Measurements from ENCODE around the gene CCRL2. TPM values are rescaled to one million over a fixed set of nuclear protein-coding genes. Genes with fewer than 3 reads are reported as not detected.
A peak's percentile ranks its signal among the peaks of the same experiment; 100 is the strongest.

The CCRL2 gene
- total and polyA plus RNA-seq, 2 of the 4 experiments (the other 2 are of a cell fraction): 0.29 to 0.36 TPM

DNA sequence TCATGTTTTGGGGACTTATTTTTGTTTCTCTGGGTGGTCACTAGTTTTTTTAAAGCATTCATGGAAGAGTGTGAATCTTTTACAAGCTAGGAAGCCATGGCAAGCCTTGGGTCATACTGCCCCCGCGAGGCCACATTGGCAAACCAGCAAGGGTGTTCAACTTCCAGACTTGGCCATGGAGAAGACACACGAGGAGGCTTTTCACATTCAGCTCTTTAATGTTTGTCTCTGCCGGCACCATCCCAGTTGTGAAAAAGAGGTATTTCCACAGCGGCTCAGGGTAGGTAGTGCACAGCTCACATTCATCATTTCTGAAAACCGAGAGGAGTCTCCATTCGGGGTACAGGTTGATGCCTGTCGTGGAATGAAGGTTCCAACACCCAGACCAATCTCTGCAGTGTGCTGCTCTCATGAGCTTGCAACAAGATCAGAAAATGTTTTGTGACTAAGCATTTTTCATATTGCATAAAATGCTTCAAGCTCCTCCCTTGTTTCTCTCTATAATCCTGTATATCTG is 28.6 kb upstream of the CCRL2 start:
- Histone ChIP-seq H2BK15ac (ENCODE audit: low read depth, low read length) (no peak overlapping the region), H3K9ac (ENCODE audit: low read depth, low read length) (no peak overlapping the region), H3K14ac (replicated peaks; ENCODE audit: low read depth, low read length) (no peak overlapping the region), H3K9me1 (ENCODE audit: insufficient read depth, low read length) (no peaks in the 10 kb centered on the region), H2BK5ac (ENCODE audit: low read depth, low read length, poor library complexity, severe bottlenecking) (no peak overlapping the region), H4K8ac (ENCODE audit: low read depth in 2 of 2, low read length in 2 of 2) (no peak overlapping the region), H2AFZ (replicated peaks; ENCODE audit: low read length, poor library complexity) (peak overlapping the region; percentile 2), H3K23ac (ENCODE audit: low read depth, low read length) (no peak overlapping the region), H2AK9ac (replicated peaks; ENCODE audit: low read depth, low read length, poor library complexity) (no peak overlapping the region), H3K9me3 (ENCODE audit: control insufficient read depth, insufficient read depth, low read length) (no peaks in the 10 kb centered on the region), H2AK5ac (ENCODE audit: low read depth, low read length) (no peak overlapping the region), H3K56ac (ENCODE audit: extremely low read depth, insufficient read depth, low read length) (no peak overlapping the region), H3K4me1 (ENCODE audit: control insufficient read depth, insufficient read depth, low read length) (no peaks in the 10 kb centered on the region), H3K4ac (ENCODE audit: low read depth, low read length) (no peak overlapping the region), H3K36me3 (ENCODE audit: control insufficient read depth, insufficient read depth, low read length) (no peaks in the 10 kb centered on the region), H3K4me2 (ENCODE audit: low read depth, low read length) (no peak overlapping the region), H4K20me1 (ENCODE audit: insufficient read depth, low read length) (no peaks in the 10 kb centered on the region), H4K5ac (ENCODE audit: low read depth, low read length) (no peak overlapping the region), H3K27ac (ENCODE audit: insufficient read depth, low read length) (no peak overlapping the region), H3K18ac (ENCODE audit: low read depth, low read length) (no peak overlapping the region), H2BK120ac (ENCODE audit: low read depth, low read length) (no peak overlapping the region), H4K91ac (ENCODE audit: insufficient read depth, low read depth, low read length) (no peak overlapping the region), H3K79me1 (ENCODE audit: low read depth in 1 of 2, low read length in 2 of 2) (no peaks in the 10 kb centered on the region), H2BK20ac (ENCODE audit: low read depth, low read length) (no peak overlapping the region), H3K27me3 (ENCODE audit: control insufficient read depth, insufficient read depth, low read length) (peaks cover 48% of the 10 kb centered on the region), H3K4me3 (ENCODE audit: insufficient read depth, low read depth, low read length) (no peak overlapping the region)
- in situ Hi-C loops (cut with MboI; ENCODE audit: low sequenced_read_pairs): loop anchor here (10.0 kb wide), 2 partner anchors 294 to 434 kb away; partner anchors contain the start of gene CXCR6
- peak; percentile 40 for DNase-seq
- TF ChIP-seq, protein P1, sequence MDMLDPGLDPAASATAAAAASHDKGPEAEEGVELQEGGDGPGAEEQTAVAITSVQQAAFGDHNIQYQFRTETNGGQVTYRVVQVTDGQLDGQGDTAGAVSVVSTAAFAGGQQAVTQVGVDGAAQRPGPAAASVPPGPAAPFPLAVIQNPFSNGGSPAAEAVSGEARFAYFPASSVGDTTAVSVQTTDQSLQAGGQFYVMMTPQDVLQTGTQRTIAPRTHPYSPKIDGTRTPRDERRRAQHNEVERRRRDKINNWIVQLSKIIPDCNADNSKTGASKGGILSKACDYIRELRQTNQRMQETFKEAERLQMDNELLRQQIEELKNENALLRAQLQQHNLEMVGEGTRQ (IDR thresholded peaks at IDR 0.05; ENCODE audit: low read depth, low read length): no peak
- TF ChIP-seq RCOR1 (IDR thresholded peaks at IDR 0.05; ENCODE audit: insufficient replicate concordance, low read length): no peak
- peak; percentile 61; the same call in 1 of the 2 replicates for TF ChIP-seq SMC3 (IDR thresholded peaks at IDR 0.05; ENCODE audit: low read depth, low read length)
- no peak for TF ChIP-seq CEBPB (IDR thresholded peaks at IDR 0.05; ENCODE audit: low read depth, low read length)
- TF ChIP-seq NFE2L2 (IDR thresholded peaks at IDR 0.05; ENCODE audit: low read depth, low read length): no peak
- TF ChIP-seq RAD21 (IDR thresholded peaks at IDR 0.05; ENCODE audit: low read length): peak; percentile 77
- TF ChIP-seq, protein P2, sequence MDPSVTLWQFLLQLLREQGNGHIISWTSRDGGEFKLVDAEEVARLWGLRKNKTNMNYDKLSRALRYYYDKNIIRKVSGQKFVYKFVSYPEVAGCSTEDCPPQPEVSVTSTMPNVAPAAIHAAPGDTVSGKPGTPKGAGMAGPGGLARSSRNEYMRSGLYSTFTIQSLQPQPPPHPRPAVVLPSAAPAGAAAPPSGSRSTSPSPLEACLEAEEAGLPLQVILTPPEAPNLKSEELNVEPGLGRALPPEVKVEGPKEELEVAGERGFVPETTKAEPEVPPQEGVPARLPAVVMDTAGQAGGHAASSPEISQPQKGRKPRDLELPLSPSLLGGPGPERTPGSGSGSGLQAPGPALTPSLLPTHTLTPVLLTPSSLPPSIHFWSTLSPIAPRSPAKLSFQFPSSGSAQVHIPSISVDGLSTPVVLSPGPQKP (IDR thresholded peaks at IDR 0.05; ENCODE audit: borderline replicate concordance, low read depth, low read length): no peak
- TF ChIP-seq, protein P3, sequence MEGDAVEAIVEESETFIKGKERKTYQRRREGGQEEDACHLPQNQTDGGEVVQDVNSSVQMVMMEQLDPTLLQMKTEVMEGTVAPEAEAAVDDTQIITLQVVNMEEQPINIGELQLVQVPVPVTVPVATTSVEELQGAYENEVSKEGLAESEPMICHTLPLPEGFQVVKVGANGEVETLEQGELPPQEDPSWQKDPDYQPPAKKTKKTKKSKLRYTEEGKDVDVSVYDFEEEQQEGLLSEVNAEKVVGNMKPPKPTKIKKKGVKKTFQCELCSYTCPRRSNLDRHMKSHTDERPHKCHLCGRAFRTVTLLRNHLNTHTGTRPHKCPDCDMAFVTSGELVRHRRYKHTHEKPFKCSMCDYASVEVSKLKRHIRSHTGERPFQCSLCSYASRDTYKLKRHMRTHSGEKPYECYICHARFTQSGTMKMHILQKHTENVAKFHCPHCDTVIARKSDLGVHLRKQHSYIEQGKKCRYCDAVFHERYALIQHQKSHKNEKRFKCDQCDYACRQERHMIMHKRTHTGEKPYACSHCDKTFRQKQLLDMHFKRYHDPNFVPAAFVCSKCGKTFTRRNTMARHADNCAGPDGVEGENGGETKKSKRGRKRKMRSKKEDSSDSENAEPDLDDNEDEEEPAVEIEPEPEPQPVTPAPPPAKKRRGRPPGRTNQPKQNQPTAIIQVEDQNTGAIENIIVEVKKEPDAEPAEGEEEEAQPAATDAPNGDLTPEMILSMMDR (conservative IDR thresholded peaks at IDR 0.05; ENCODE audit: low read depth, low read length): peak; percentile 66
- TF ChIP-seq MAZ (IDR thresholded peaks at IDR 0.05; ENCODE audit: borderline replicate concordance, low read depth, low read length): no peak
- no peak for TF ChIP-seq POLR2A (IDR thresholded peaks at IDR 0.05; ENCODE audit: low read depth, low read length)
- no peak for TF ChIP-seq RFX5 (IDR thresholded peaks at IDR 0.05; ENCODE audit: low read depth, low read length)
- BruUV-seq (replicated peaks): no TSS peak
- intact Hi-C loops (cut with micrococcal nuclease): loop anchor here (1.0 to 5.0 kb wide), 3 partner anchors 290 to 616 kb away; no protein-coding TSS in a partner anchor
- dilution Hi-C loops (cut with HindIII; ENCODE audit: low sequenced_read_pairs, unreplicated experiment): no loop called here
- WGBS, 2 experiments (ENCODE audit: extremely low coverage in 2 of 2, insufficient read length in 1 of 2): 0% methylated on average over 3 of the region's 8 CpGs; no CpG with 5 or more reads in 1 of the 2 experiments
- POLR2A ChIA-PET (ENCODE audit: unreplicated experiment): no interaction called here
- peak; percentile 72 for ATAC-seq (ENCODE audit: low read depth)
- CTCF ChIA-PET: interaction anchor here (0.8 to 3.2 kb wide), 8 partner anchors 8 to 431 kb away, joined by 3 to 10 read pairs (median 4); partner anchors contain the start of gene CCR1
